Glutamatergic neuron (in vitro differentiated cells): ENCODE data around the gene SERINC3. TPM values are rescaled to one million over a fixed set of nuclear protein-coding genes. Genes with fewer than 3 reads are reported as not detected.

Experiments
- DNase-seq: peaks from one replicate; pipeline ENCODE4 v3.0.0; 2022
- H3K27ac Mint-ChIP-seq: one replicate; pipeline ENCODE4 v1.8.0; 2020; ENCODE audit warnings: mild to moderate bottlenecking, mixed read lengths, inconsistent platforms; ENCODE audit not compliant: unreplicated experiment
- H3K27me3 Mint-ChIP-seq: one replicate; pipeline ENCODE4 v1.8.0; 2020; ENCODE audit warnings: mild to moderate bottlenecking, moderate library complexity, mixed read lengths, inconsistent platforms; ENCODE audit not compliant: unreplicated experiment
- H3K36me3 Mint-ChIP-seq: one replicate; pipeline ENCODE4 v1.8.0; 2020; ENCODE audit warnings: mild to moderate bottlenecking, mixed read lengths, inconsistent platforms; ENCODE audit not compliant: unreplicated experiment
- H3K4me1 Mint-ChIP-seq: one replicate; pipeline ENCODE4 v1.8.0; 2020; ENCODE audit warnings: mild to moderate bottlenecking, low read depth, mixed read lengths, inconsistent platforms; ENCODE audit not compliant: unreplicated experiment
- H3K4me3 Mint-ChIP-seq: one replicate; pipeline ENCODE4 v1.8.0; 2020; ENCODE audit warnings: mild to moderate bottlenecking, mixed read lengths, inconsistent platforms; ENCODE audit not compliant: unreplicated experiment
- H3K9me3 Mint-ChIP-seq: one replicate; pipeline ENCODE4 v1.8.0; 2020; ENCODE audit warnings: mild to moderate bottlenecking, moderate library complexity, mixed read lengths, inconsistent platforms; ENCODE audit not compliant: unreplicated experiment
- CTCF ChIP-seq: fragments of 200-600 bp; sonication (generic); IDR thresholded peaks from one replicate; pipeline ENCODE4 v1.5.0; 2021; ENCODE audit not compliant: partially characterized antibody, unreplicated experiment
- total RNA-seq: library from RNA; stranded (reverse); fragmentation: NEBNext Ultra II Directional; extraction: Animal tissue kit (Norgen Biotek cat#: 25700); gene quantifications from one replicate; pipeline ENCODE4 v1.2.1, GENCODE V29; 2021; ENCODE audit not compliant: unreplicated experiment

SERINC3 gene
- total RNA-seq, 1 donor from 2014 or later, result 125 TPM

- H3K9me3 Mint-ChIP-seq, result no peaks in the 10 kb centered on the region
- H3K27me3 Mint-ChIP-seq, result no peaks in the 10 kb centered on the region
- no peaks in the 10 kb centered on the region for H3K36me3 Mint-ChIP-seq
- H3K4me3 Mint-ChIP-seq, result no peak overlapping the region
- TF ChIP-seq CTCF, result no peak
- no peak for DNase-seq
- no peak overlapping the region for H3K27ac Mint-ChIP-seq
- no peaks in the 10 kb centered on the region for H3K4me1 Mint-ChIP-seq
These were observed 62.6 kb downstream of the SERINC3 start for GRCh38 chr20:44459271-44459670.

- TF ChIP-seq CTCF, result no peak
- Mint-ChIP-seq H3K4me3 (no peak overlapping the region), H3K9me3 (no peaks in the 10 kb centered on the region), H3K27ac (no peak overlapping the region), H3K36me3 (no peaks in the 10 kb centered on the region), H3K27me3 (no peaks in the 10 kb centered on the region), H3K4me1 (no peaks in the 10 kb centered on the region)
- DNase-seq, result no peak
These were observed 64.9 kb downstream of the SERINC3 start for GRCh38 chr20:44457016-44457415.

GRCh38 chr20:44456611-44457010 lies 65.3 kb downstream of the SERINC3 start:
- H3K9me3 Mint-ChIP-seq, result no peaks in the 10 kb centered on the region
- no peaks in the 10 kb centered on the region for H3K27me3 Mint-ChIP-seq
- no peaks in the 10 kb centered on the region for H3K36me3 Mint-ChIP-seq
- no peak for DNase-seq
- H3K27ac Mint-ChIP-seq, result no peak overlapping the region
- TF ChIP-seq CTCF, result no peak
- H3K4me1 Mint-ChIP-seq, result no peaks in the 10 kb centered on the region
- H3K4me3 Mint-ChIP-seq, result no peak overlapping the region

GRCh38 chr20:44455126-44455525 lies 66.7 kb downstream of the SERINC3 start:
- no peak for TF ChIP-seq CTCF
- Mint-ChIP-seq H3K27ac (no peak overlapping the region), H3K9me3 (no peaks in the 10 kb centered on the region), H3K36me3 (no peaks in the 10 kb centered on the region), H3K27me3 (no peaks in the 10 kb centered on the region), H3K4me3 (no peak overlapping the region), H3K4me1 (no peaks in the 10 kb centered on the region)
- no peak for DNase-seq

GRCh38 chr20:44454306-44454963 lies 67.4 kb downstream of the SERINC3 start:
- Mint-ChIP-seq H3K36me3 (no peaks in the 10 kb centered on the region), H3K27me3 (no peaks in the 10 kb centered on the region), H3K27ac (no peak overlapping the region), H3K9me3 (no peaks in the 10 kb centered on the region), H3K4me1 (no peaks in the 10 kb centered on the region), H3K4me3 (no peak overlapping the region)
- no peak for DNase-seq
- no peak for TF ChIP-seq CTCF
